Stomach smooth muscle (tissue), 2 donors: Measurements from ENCODE around the gene SUCNR1.
A peak's percentile ranks its signal among the peaks of the same experiment; 100 is the strongest.
"Not testable (repeated sequence)": the region's sequence is repeated elsewhere in the genome, so short reads cannot be mapped to it uniquely, and the experiment has no call there.

ENCODE experiments used
- H3K27ac ChIP-seq: one replicate; pipeline ENCODE4 v1.7.0; 2013; ENCODE audit warnings: mild to moderate bottlenecking, low read length, inconsistent platforms
- H3K27me3 ChIP-seq, 2 donors: one replicate each; pipeline ENCODE4 v1.7.0; 2013; ENCODE audit warnings: low read length in 2 of 2; ENCODE audit not compliant: insufficient read depth in 2 of 2, control insufficient read depth in 1 of 2
- H3K36me3 ChIP-seq, 2 donors: one replicate each; pipeline ENCODE4 v1.7.0; 2013; ENCODE audit warnings: low read length in 2 of 2; ENCODE audit not compliant: control insufficient read depth in 2 of 2, insufficient read depth in 2 of 2
- H3K4me1 ChIP-seq: one replicate; pipeline ENCODE4 v1.7.0; 2013; ENCODE audit warnings: low read length; ENCODE audit not compliant: control insufficient read depth, insufficient read depth
- H3K4me3 ChIP-seq, 2 donors: one replicate each; pipeline ENCODE4 v1.7.0; 2013; ENCODE audit warnings: low read length in 2 of 2
- H3K9ac ChIP-seq, 2 donors: one replicate each; pipeline ENCODE4 v1.7.0; 2013; ENCODE audit warnings: low read length in 2 of 2, mild to moderate bottlenecking in 1 of 2
- H3K9me3 ChIP-seq, 2 donors: one replicate each; pipeline ENCODE4 v1.7.0; 2013; ENCODE audit warnings: low read length in 2 of 2; ENCODE audit not compliant: control insufficient read depth in 2 of 2
- donor health status: healthy.
- donor health status: Pancreatic carcinoma.

Gene SUCNR1

GRCh38 chr3:151873398-151873797 lies at the start of gene SUCNR1:
TSS of gene SUCNR1 (plus strand) at chr3:151873643. CDS start at chr3:151879893, 6,250 bp downstream.
- no peaks in the 10 kb centered on the region for H3K9me3 ChIP-seq
- no peak within 1 kb of the TSS for H3K4me3 ChIP-seq
- H3K27me3 ChIP-seq, result no peaks in the 10 kb centered on the region
- no peaks in the 10 kb centered on the region for H3K36me3 ChIP-seq
- H3K27ac ChIP-seq, result no peak within 1 kb of the TSS
- no peak within 1 kb of the TSS for H3K9ac ChIP-seq
- no peaks in the 10 kb centered on the region for H3K4me1 ChIP-seq

GRCh38 chr3:151827816-151828215 lies 45.6 kb upstream of the SUCNR1 start:
- Histone ChIP-seq H3K27ac (no peak overlapping the region), H3K4me1 (no peaks in the 10 kb centered on the region), H3K9me3 (no peaks in the 10 kb centered on the region), H3K4me3 (no peak overlapping the region), H3K9ac (no peak overlapping the region), H3K27me3 (no peaks in the 10 kb centered on the region), H3K36me3 (no peaks in the 10 kb centered on the region)

- no peak overlapping the region for H3K9ac ChIP-seq
- H3K36me3 ChIP-seq, result no peaks in the 10 kb centered on the region
- no peak overlapping the region for H3K4me3 ChIP-seq
- H3K4me1 ChIP-seq, result no peaks in the 10 kb centered on the region
- H3K27me3 ChIP-seq, result no peaks in the 10 kb centered on the region
- no peak overlapping the region for H3K27ac ChIP-seq
- no peaks in the 10 kb centered on the region for H3K9me3 ChIP-seq
Observed at GRCh38 chr3:151835751-151836525, 37.5 kb upstream of the SUCNR1 start.

GRCh38 chr3:151837057-151837456 lies 36.4 kb upstream of the SUCNR1 start:
- Histone ChIP-seq H3K36me3 (no peaks in the 10 kb centered on the region), H3K9me3 (no peaks in the 10 kb centered on the region), H3K9ac (no peak overlapping the region), H3K4me3 (no peak overlapping the region), H3K4me1 (no peaks in the 10 kb centered on the region), H3K27ac (no peak overlapping the region), H3K27me3 (no peaks in the 10 kb centered on the region)

- Histone ChIP-seq H3K9ac (no peak overlapping the region), H3K27me3 (no peaks in the 10 kb centered on the region), H3K9me3 (no peaks in the 10 kb centered on the region), H3K27ac (no peak overlapping the region), H3K4me1 (no peaks in the 10 kb centered on the region), H3K4me3 (peak overlapping the region in 1 of 2 donors; percentile 30), H3K36me3 (no peaks in the 10 kb centered on the region)
Observed at GRCh38 chr3:151838574-151839312, 34.7 kb upstream of the SUCNR1 start.

GRCh38 chr3:151839313-151839631 lies 34.2 kb upstream of the SUCNR1 start:
- Histone ChIP-seq H3K9me3 (no peaks in the 10 kb centered on the region), H3K4me1 (no peaks in the 10 kb centered on the region), H3K9ac (no peak overlapping the region), H3K4me3 (no peak overlapping the region), H3K36me3 (no peaks in the 10 kb centered on the region), H3K27me3 (no peaks in the 10 kb centered on the region), H3K27ac (no peak overlapping the region)

- Histone ChIP-seq H3K27me3 (no peaks in the 10 kb centered on the region), H3K9ac (no peak overlapping the region), H3K4me1 (no peaks in the 10 kb centered on the region), H3K4me3 (no peak overlapping the region), H3K27ac (no peak overlapping the region), H3K9me3 (no peaks in the 10 kb centered on the region), H3K36me3 (no peaks in the 10 kb centered on the region)
Observed at GRCh38 chr3:151841801-151842200, 31.6 kb upstream of the SUCNR1 start.

GRCh38 chr3:151843275-151843674 lies 30.2 kb upstream of the SUCNR1 start:
- Histone ChIP-seq H3K9me3 (no peaks in the 10 kb centered on the region), H3K4me1 (no peaks in the 10 kb centered on the region), H3K4me3 (no peak overlapping the region), H3K36me3 (no peaks in the 10 kb centered on the region), H3K9ac (no peak overlapping the region), H3K27me3 (no peaks in the 10 kb centered on the region), H3K27ac (no peak overlapping the region)

- H3K27ac ChIP-seq, result no peak overlapping the region
Observed at GRCh38 chr3:151845306-151845905, 28.0 kb upstream of the SUCNR1 start.

GRCh38 chr3:151850065-151850464 lies 23.4 kb upstream of the SUCNR1 start:
- not testable (repeated sequence) for H3K9ac ChIP-seq, H3K27ac ChIP-seq, H3K4me3 ChIP-seq, H3K4me1 ChIP-seq, H3K27me3 ChIP-seq, H3K36me3 ChIP-seq, H3K9me3 ChIP-seq

More at GRCh38 chr3:151845306-151845905, 28.0 kb upstream of the SUCNR1 start:
- Histone ChIP-seq H3K27me3 (no peaks in the 10 kb centered on the region), H3K9me3 (no peaks in the 10 kb centered on the region), H3K9ac (no peak overlapping the region), H3K4me3 (no peak overlapping the region), H3K4me1 (no peaks in the 10 kb centered on the region), H3K36me3 (no peaks in the 10 kb centered on the region)
